ENCODE measurements around the gene PRSS8.
"Not testable (repeated sequence)": the region's sequence is repeated elsewhere in the genome, so short reads cannot be mapped to it uniquely, and the experiment has no call there.

PRSS8 gene

DNA sequence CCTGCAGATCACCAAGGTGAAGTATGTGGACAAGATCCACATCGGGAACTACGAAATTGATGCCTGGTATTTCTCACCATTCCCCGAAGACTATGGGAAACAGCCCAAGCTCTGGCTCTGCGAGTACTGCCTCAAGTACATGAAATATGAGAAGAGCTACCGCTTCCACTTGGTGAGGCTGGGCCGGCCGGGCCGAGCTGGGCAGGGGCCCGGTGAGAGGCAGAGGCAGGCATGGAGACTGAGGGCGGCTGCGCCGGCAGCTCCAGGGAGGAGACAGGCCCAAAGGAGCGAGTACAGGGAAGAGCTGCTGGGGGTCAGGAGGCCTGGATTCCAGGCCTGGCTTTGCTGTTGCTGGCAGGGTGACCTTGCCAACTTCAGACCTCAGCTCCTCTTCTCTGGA lies 8.3 kb downstream of the PRSS8 start:
- no peak for DNase-seq

DNA sequence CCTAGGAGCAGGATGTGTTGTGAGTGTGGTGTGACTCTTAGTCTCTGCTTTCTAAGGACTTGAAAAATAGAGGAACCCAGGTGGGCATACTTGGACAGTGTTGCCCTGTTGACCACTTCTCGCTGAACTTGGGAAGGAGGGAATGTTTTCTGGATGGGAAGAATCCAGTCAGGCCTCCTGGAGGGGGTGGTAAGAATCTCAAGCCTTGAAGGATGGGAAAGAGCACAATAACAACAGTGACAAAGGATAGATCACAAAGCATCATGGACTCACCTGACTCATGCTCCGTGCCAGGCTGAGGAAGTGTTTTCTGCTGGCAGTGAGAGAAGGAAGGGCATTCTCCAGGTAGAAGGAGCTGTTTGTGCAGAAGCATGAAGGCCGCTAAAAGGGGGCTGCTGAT lies 9.7 kb downstream of the PRSS8 start:
- DNase-seq = no peak

DNA sequence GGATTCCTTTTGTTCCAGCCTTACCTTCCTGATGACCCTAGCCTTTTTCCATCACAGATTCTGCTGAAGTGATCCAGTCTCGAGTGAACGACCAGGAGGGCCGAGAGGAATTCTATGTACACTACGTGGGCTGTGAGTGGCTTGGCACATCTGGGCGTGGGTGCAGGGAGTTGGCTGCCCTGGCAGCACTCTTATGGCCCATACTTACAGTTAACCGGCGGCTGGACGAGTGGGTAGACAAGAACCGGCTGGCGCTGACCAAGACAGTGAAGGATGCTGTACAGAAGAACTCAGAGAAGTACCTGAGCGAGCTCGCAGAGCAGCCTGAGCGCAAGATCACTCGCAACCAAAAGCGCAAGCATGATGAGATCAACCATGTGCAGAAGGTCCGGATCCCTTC lies 15.4 kb downstream of the PRSS8 start:
- no peak for DNase-seq

DNA sequence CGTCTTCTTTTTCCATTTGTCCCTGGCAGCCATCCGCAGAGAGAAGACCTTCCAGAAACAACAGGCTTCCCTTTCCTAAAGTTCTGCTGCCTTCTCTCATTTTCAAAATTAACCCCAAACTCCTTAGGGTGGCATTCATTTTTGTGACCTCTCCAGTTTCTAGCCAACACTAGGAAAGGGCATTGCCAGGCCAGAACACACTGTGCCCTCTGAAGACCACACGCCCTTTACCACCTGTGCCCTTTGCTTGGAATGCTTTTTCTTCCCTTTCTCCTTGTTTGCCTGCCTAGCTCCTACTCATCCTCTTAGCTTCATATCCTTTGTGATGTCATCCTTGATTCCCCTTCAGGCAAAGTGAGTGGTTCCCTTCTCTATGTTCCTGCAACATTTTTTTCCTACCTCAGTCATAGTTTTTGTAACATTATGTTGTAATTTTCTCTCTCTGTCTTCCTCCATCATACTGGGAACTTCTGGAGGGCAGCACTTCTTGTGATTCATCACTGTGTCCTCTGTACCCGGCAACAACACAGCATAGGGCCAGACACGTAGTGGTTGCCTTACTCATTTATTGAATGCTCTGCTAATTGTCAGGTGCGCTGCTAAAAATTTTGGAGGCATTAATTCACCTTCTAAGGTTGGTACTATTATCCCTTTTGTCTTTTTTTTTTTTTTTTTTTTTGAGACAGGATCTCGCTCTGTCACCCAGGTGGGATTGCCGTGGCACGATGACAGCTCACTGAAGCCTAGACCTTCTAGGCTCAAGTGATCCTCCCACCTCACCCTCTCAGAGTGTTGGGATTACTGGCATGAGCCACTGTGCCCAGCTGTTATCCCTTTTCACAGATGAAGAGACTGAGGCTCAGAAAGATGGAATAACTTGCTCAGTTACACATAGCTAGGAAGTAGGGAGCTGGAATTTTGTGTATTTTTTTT lies 17.0 kb downstream of the PRSS8 start:
- DNase-seq = no peak

DNA sequence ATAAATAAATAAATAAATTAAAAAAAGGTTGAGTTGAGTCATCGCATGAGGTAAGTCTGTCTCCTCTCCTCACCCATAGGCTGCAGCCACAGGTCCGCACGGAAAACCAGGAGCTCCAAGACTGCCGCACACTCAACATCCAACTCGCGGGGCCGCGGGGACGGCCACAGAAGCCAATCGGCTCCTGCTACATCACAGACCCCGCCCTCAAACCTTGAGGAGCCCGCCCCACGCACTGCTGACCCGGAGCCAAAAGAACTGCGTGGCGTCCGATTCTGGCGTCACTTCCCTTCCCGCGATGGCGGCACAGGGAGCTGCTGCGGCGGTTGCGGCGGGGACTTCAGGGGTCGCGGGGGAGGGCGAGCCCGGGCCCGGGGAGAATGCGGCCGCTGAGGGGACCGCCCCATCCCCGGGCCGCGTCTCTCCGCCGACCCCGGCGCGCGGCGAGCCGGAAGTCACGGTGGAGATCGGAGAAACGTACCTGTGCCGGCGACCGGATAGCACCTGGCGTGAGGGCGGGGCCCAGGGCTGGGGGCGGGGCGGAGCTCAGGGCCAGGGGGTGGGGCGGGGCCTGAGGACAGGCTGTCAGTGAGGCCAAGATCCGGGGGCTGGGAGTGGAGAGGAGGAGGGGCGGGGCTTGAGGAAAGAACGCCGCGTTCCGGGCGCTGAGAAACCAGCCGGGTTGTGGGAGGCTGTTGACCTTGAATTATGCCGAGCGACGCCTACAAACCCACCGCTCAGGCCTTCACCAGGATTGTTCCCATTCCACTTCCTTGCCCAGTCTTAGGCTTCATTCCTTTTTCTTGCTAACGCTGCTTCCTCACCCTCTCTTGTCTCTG lies 17.9 kb downstream of the PRSS8 start, which contains the start of gene KAT8:
Gene KAT8, plus strand, starts transcription at position 281 of the 839 bp plus-strand sequence. Its CDS starts 18 bp downstream, at position 299.
- peak; percentile 97 for DNase-seq

DNA sequence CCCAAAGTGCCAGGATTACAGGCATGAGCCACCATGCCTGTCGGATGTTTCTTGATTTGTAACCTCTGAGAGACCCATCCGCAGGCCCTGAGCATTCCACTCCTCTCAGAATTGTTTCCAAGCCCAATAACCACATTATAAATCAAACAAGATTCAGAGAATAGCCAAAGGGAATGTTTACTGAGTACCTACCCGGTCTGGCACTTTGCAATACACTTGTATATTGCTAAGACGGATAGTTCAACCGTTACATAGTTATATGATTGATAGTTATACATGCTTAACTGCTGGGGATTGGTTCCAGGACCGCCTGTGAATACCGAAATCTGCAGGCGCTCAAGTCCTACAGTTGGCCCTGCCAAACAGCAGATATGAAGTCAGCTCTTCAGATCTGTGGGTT lies 21.1 kb downstream of the PRSS8 start:
- DNase-seq = no peak

DNA sequence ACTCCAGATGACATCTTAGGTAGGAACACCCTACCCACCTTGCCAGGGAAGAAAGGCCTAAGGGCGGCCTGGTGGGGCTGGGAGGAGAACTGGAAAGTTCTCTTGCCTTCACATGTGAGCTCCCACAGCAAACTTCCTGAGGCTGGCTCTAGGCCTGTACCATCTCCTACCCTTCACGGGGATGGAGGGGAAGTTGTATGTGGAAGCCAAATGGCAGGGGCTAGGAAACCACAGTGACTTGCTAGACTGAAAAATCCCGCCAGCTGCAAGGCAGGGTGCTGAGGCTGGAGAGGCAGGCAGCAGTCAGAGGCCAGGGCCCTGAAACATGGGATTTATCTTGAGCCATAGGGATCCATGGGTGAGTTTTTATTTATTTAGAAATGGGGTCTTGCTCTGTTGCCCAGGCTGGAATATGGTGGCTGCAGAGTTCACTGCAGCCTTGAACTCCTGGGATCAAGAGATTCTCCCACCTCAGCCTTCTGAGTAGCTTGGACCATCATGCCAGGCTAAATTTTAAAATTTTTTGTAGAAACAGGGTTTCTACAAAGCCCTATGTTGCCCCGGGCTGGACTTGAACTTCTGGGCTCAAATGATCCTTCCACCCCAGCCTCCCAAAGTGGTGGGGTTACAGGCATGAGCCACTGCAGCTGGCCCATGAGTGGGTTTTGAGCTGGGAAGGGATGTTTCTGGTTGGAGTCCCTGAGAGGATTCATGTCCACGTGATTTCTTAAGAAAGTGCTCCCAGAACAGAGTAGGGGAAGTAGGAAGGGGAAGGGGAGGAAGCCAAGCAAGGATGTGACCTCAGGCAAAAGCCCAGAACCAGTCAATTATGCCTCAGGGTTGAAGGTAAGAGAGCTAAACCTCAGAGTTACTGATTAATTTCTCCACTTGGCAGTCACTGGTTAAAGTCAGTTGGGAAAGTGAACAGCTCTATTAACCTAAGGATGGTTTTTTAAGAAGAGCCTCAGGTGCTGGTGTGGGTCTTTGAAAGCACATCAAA lies 22.1 kb downstream of the PRSS8 start:
- DNase-seq = no peak

DNA sequence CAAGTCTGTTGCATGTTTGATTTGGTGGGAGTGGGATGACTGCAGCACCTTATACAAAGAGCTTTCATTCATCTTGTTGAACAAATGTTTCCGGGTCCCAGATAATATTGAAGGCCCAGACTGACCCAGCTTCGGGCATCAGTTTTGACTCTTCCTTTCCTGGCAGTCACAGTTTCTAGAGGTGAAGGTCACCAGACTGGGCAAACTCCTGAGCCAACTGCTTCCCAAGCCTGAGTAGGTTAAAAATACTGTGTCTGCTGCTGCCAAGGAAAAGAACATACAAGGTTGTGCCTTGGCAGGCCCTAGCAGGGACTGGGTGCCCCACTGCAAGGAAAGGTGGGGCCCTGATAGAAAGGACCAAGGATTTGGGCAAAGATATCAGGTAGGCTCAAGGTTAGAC lies 22.8 kb downstream of the PRSS8 start:
- DNase-seq = no peak

DNA sequence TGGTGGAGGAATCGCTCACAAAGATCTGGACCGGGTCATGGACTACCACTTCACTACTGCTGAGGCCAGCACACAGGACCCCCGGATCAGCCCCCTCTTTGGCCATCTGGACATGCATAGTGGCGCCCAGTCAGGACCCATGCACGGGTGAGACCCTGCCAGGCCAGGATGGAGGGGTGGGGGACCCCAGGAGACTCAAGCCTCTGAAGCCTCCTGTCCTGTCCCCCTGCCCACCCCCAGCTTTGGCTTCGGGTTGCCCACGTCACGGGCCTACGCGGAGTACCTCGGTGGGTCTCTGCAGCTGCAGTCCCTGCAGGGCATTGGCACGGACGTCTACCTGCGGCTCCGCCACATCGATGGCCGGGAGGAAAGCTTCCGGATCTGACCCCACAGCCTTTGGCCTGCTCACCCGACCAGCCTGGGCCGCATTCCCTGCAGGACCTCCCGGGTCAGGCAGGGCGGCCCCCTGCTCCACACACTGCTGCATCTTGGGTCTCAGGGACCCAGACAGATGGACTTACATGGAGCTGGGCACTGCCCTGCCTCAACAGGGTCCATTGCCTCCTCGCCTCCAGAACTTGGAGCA lies 23.6 kb downstream of the PRSS8 start:
- no peak for DNase-seq

DNA sequence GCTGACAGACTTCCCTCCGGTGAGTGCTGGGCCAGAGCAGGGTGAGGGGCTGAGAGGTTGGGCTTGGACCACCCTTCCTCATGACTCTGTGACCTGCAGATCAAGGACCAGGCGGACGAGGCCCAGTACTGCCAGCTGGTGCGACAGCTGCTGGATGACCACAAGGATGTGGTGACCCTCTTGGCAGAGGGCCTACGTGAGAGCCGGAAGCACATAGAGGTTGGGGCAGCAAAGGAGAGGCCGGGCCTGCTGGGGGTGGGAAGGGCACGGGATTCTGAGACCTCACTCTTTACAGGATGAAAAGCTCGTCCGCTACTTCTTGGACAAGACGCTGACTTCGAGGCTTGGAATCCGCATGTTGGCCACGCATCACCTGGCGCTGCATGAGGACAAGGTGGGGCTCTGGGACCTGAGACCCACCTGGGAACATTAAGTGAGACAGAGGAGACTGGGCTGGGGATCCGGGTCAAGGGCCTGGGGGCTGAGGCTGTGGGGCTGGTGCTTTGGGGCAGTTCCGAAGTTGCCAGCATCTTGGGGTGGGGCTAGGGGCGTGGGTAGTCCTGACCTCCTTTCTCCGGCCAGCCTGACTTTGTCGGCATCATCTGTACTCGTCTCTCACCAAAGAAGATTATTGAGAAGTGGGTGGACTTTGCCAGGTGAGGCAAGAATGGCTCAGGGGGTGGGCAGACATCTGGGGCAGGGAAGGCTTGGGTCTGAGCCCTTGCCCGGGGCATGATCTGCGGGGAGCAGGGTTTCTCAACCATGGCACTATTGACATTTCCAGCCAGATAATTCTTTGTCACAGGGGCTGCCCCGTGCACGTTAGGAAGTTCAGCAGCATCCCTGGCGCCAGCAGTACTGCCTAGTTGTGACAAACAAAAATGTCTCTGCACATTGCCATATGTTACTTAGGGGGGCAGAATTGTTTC lies 25.2 kb downstream of the PRSS8 start:
- no peak for DNase-seq

DNA sequence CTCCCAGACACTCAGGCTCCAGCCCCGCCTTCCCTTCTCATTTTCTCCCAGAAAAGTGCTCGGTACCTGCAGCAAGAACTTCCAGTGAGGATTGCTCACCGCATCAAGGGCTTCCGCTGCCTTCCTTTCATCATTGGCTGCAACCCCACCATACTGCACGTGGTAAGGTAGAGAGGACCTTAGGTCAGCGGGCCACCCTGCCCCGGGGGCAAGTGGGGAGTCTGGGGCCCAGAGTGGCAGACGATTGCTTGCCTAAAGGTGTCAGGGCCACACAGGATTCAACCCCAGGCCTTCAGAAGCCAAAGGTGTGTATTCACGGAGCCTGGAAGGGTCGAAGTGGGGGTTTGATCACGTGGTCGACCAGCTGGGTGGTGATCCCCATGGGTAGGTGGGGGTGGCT lies 25.9 kb downstream of the PRSS8 start:
- DNase-seq = no peak

DNA sequence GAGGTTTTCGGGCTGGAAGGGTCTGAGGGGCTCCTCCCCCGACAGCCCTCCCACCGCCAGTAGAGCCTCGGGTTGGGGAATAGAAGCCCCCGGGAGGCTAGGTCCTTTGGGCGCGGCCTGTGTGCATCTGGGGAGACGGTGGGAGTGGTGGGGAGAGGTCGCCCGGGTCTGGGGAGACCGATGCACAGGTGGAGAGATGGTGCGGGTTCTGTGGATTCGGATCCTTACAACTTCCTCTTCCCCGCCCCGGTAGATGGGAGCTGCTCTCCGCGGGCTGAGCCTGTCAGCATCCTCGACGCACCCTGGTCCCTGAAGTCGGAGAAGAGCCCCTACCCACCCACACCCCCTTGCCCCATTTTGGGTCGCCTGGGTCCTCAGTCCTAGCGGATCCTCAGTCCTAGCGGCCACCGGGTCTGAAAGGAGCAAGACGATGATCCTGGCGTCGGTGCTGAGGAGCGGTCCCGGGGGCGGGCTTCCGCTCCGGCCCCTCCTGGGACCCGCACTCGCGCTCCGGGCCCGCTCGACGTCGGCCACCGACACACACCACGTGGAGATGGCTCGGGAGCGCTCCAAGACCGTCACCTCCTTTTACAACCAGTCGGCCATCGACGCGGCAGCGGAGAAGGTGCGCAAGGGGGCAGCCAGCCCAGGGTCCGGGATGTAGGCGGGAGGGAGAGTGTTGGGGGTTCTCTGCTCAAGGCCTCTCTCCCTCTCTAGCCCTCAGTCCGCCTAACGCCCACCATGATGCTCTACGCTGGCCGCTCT lies 26.6 kb downstream of the PRSS8 start:
- DNase-seq = no peak

DNA sequence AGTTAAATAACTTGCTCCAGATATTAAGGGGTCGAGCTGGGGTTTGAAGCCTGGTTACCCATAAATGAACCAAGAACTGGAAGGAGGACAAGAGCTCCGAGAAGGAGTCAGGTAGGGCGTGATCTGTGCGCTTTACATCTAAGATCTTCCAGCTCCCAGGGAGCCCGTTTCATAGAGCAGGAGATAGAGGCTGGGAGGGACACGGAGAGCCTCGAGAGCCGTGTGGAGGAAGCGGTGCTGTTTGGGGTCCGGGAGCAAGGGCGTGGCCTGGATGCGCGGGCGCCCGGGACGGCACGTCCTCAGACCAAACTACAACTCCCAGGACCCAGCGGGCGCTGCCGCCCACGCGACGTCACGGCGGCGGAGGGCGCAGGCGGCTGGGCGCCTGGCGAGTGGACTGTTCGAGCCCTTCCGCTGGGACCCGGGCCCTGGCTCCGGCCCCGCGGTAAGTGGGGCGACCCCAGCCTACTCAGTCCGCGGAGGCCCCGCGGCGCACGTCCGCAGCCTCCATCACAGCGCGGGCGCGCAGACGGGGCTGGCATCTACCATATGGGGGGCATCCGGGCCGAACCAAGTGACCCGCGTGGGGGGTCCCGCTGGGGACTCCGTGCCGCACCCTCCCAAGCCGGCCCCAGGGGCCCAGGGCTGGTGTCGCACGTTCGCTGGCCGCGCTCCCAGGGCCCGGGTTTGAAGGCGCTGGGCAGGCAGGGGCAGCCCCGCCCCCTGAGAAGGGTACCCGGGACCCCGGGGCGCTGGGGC lies 27.3 kb downstream of the PRSS8 start, which contains the start of gene BCKDK:
Gene BCKDK, plus strand, starts transcription at position 352 of the 759 bp plus-strand sequence. CDS start 838 bp downstream, outside the sequence.
- DNase-seq = peak; percentile 33

DNA sequence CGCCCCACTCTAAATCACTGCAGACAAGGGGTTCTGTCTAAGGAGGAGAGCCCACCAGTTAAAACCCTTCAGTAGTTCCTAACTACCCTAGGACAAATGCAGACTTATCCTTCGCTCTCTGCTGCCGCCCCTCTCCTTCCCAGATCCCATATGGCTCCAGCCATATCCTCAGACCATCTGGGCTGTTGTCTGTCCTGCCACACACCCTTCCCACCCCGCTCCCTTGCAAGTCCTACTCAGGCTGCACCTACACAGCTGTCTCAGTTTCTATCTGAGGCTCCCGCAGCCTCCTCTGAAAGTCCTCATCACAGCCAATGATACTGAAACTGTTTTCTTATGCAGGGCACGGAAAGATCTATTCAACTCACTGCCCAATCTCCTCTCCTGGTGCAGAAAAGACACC lies 28.1 kb downstream of the PRSS8 start:
- no peak for DNase-seq

DNA sequence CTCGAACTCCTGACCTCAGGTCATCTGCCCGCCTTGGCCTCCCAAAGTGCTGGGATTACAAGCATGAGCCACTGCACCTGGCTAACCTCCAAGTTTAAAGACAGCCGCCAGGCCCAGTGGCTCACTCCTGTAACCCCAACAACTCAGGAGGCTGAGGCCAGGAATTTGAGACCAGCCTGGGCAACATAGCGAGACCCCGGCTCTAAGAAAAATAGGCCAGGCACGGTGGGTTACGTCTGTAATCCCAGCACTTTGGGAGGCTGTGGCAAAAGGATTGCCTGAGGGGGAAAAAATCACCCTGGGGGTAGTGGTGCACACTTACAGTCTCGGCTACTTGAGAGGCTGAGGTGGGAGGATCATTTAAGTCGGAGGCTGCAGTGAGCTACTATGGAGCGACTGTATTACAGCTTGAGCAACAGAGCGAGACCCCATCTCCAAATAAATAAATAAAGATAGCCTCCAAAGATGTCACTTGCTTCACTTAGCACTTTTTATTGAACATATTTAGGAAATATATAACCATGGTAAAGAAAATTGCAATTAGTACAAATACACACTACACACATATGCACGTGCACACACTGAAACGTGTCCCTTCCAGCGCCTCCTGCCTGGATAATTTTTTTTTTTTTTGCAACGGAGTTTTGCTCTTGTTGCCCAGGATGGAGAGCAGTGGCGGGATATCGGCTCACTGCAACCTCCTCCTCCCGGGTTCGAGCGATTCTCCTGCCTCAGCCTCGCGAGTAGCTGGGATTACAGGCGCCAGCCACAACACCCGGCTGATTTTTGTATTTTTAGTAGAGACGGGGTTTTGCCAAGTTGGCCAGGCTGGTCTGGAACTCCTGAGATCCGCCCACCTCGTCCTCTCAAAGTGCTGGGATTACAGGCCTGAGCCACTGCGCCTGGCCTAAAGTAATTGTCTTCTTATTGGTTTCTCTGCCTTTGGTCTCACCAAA lies 28.7 kb downstream of the PRSS8 start:
- no peak for DNase-seq

DNA sequence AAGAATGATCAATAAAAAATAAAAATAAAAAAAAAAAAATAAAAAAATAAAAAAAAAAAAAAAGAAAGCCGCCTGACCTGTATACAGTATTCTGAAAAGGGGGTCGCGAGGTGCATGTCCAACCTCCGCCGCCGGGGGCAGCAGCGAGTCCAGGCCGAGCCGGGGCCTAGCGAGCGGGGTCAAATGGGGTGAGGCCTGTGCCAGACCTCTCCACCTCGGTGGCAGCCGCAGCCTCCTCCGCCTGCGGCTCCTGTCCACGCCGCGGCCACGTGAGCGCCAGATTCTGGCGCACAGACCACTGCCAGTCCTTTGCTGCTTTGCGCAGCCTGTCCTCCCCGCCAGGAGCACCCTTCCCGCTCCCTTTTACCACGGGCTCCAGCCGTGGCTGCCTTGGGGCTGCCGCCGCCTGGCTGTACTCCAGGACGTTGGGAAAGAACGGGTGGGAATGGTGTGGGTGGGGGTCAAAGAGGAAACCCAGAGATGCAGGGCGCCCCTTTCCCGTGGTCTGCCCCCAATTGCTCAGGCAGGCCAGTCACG lies 29.8 kb downstream of the PRSS8 start:
- peak; percentile 68 for DNase-seq

DNA sequence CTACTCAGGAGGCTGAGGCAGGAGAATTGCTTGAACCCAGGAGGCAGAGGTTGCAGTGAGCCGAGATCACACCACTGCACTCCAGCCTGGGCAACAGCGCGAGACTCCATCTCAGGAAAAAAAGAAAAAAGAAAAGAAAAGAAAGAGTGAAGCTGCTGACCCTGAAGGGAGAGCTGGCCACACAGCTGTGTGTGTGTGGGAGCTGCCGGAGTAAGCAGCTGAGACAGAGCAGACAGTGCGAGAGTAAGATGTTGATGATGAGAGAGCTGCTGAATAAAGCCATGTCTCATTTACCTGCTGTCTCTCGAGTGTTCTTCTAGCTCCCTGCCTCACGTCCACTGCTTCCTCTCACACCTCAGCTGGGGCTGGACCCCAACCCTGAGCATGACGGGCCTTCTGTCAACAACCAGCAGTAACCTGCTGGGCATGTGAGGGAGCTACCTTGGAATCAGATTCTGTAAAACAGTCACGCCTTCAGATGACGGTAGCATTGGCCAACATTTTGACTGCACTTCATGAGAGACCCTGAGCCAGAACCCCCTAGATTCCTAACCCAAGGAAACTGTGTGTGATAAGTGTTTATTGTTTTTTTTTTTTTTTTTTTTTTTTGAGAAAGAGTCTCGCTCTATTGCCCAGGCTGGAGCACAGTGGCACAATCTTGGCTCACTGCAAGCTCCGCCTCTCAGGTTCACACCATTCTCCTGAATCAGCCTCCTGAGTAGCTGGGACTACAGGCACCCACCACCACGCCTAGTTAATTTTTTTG lies 34.5 kb downstream of the PRSS8 start:
- DNase-seq = not testable (repeated sequence)

Data from effector CD4-positive, alpha-beta T cell (primary cell).